GM19438 (cell line): Measurements from ENCODE around the gene LMLN.
A peak's percentile ranks its signal among the peaks of the same experiment; 100 is the strongest.
"Not testable (repeated sequence)": the region's sequence is repeated elsewhere in the genome, so short reads cannot be mapped to it uniquely, and the experiment has no call there.

Source experiments
- ATAC-seq: cut with Tn5 transposase; IDR thresholded peaks from one replicate; pipeline ENCODE4 v1.9.1; 2021; ENCODE audit warnings: low read depth; ENCODE audit not compliant: unreplicated experiment

Gene LMLN, protein sequence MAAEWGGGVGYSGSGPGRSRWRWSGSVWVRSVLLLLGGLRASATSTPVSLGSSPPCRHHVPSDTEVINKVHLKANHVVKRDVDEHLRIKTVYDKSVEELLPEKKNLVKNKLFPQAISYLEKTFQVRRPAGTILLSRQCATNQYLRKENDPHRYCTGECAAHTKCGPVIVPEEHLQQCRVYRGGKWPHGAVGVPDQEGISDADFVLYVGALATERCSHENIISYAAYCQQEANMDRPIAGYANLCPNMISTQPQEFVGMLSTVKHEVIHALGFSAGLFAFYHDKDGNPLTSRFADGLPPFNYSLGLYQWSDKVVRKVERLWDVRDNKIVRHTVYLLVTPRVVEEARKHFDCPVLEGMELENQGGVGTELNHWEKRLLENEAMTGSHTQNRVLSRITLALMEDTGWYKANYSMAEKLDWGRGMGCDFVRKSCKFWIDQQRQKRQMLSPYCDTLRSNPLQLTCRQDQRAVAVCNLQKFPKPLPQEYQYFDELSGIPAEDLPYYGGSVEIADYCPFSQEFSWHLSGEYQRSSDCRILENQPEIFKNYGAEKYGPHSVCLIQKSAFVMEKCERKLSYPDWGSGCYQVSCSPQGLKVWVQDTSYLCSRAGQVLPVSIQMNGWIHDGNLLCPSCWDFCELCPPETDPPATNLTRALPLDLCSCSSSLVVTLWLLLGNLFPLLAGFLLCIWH

GRCh38 chr3:197959891-197960693 is at the start of gene LMLN:
TSS of gene LMLN (plus strand) at chr3:197960217. CDS start at chr3:197960246, 29 bp downstream.
- peak; percentile 96 for ATAC-seq

DNA sequence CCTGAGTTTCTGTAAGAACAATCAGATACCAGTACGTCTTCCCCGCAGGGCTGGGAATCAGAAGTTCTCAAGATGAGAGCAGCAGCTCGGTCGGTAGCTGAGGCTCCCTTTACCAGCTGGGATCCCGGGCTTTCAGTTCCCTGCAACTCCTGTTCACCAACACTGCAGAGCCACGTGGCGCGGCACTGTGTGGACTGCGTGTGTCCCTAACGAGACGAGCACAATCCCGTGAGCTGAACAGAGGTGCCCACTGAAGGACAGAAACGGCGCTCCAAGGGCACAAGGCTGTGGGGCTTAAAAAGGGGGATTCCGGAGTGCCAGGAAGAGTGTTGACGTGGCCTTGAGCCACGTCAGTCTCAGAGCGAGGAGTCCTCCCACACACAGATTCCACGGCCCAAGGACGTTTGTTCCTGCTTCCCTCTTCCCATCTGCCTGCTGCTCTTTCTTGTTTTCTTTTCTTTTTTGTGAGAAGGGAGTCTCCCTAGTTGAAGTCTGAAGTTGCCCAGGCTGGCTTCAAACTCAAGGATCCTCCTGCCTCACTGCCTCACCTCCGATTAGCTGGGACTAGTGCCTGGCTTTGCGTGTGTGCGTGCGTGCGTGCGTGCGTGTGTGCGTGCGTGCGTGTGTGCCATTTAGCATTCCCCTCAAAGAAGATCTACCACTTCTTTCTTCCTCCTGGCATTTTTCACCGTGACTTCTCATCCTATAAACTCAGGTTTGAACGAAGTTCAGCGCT is 47.1 kb upstream of the LMLN start:
- ATAC-seq, result no peak

GRCh38 chr3:197913641-197914380 is 46.2 kb upstream of the LMLN start:
- no peak for ATAC-seq

DNA sequence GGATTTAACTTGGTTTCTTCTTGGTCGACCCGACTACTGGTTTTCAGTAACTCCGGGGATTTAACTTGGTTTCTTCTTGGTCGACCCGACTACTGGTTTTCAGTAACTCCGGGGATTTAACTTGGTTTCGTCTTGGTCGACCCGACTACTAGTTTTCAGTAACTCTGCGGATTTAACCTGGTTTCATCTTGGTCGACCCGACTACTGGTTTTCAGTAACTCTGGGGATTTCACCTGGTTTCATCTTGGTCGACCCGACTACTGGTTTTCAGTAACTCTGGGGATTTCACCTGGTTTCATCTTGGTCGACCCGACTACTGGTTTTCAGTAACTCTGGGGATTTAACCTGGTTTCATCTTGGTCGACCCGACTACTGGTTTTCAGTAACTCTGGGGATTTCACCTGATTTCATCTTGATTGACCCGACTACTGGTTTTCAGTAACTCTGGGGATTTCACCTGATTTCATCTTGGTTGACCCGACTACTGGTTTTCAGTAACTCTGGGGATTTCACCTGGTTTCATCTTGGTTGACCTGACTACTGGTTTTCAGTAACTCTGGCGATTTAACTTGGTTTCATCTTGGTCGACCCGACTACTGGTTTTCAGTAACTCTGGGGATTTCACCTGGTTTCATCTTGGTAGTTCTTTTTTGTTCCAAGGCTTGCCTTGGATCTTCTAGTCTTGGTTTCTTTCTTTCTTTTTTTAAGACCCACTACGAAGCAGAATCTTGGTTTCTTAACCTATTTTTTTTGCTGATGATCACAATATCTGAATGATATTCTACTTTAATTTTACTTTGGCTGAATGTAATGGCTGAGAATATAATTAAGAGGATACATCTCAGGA is 38.4 kb upstream of the LMLN start:
- ATAC-seq, result not testable (repeated sequence)

- no peak for ATAC-seq
Measured at GRCh38 chr3:197926418-197926817, 33.6 kb upstream of the LMLN start.

GRCh38 chr3:197927578-197927977 is 32.4 kb upstream of the LMLN start:
- not testable (repeated sequence) for ATAC-seq

DNA sequence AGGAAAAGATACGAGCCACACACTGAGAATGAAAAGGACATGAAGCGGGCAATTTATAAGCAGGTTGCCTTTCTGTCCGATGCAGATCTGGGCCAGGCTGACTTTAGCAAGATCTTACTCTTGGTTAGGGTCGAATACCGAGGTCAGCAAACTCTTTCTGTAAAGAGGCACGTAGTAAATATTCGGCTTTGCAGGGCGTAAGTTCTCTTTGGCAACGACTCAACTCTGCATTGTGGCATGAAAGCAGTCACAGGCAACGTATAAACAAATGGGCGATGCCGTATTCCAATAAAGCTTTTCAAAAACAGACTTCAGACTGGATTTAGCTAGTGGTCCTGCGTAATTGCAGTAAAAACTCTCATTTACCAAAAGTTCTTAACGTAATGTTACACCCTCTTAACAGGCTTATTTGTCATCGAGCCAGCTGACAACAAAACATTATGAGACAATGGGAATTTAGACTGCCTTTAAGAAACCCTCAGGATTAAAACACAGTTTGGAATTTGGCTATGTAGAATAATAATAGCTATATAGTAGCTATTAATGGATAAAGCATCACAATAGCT is 23.1 kb upstream of the LMLN start:
- no peak for ATAC-seq

GRCh38 chr3:197940745-197941384 is 19.2 kb upstream of the LMLN start:
- no peak for ATAC-seq

DNA sequence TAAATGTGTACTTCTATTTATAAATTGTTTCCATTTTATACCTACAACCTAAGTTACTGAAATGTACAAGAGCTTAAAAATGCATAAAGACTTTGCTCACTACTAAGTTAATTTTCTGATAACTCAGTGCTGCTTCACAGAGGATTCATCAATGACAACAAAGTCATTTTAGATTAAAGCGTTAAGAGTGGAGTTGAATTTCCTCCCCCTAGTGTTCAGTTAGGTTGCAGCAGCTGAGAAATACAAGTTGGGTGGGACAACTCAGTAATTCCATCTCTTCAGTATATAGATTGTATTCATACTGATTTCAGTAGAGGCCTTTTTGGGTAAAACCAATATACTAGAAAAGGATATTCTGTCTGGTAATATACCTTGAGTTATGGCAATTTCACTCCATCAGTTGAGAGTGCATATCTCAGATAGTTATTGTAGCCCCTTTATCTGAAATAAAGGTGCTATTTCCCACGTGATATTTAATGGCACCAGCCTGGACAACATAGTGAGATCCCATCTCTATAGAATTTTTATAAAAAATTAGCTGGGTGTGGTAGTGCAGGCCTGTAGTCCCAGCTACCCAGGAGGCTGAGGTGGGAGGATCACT is 17.0 kb upstream of the LMLN start:
- ATAC-seq, result no peak

DNA sequence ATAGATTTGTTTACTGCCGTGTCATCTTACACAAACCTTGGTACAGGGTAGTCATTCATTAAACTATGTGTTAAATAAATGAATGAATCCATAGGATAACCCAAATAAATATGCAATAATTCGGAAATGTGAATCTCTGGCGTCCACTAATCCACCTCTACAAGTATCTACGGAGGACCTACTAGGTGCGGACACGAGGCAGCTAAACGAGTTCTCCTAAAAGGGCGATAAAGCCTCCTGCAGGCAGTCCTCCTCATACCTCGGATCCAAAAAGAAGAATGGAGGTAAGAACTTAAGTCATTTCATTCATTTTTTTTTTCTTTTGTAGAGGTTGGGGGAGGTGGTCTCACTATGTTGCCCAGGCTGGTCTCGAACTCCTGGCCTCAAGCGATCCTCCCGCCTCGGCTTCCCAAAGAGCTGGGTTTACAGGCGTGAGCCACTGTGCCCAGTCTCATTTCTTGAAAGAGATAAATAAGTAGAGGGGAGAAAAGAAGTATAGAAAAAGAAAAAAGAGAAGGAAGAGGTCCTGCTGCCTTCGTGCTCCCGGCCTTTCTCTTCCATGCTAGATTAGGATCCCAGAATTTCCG is 10.7 kb upstream of the LMLN start:
- ATAC-seq, result no peak

DNA sequence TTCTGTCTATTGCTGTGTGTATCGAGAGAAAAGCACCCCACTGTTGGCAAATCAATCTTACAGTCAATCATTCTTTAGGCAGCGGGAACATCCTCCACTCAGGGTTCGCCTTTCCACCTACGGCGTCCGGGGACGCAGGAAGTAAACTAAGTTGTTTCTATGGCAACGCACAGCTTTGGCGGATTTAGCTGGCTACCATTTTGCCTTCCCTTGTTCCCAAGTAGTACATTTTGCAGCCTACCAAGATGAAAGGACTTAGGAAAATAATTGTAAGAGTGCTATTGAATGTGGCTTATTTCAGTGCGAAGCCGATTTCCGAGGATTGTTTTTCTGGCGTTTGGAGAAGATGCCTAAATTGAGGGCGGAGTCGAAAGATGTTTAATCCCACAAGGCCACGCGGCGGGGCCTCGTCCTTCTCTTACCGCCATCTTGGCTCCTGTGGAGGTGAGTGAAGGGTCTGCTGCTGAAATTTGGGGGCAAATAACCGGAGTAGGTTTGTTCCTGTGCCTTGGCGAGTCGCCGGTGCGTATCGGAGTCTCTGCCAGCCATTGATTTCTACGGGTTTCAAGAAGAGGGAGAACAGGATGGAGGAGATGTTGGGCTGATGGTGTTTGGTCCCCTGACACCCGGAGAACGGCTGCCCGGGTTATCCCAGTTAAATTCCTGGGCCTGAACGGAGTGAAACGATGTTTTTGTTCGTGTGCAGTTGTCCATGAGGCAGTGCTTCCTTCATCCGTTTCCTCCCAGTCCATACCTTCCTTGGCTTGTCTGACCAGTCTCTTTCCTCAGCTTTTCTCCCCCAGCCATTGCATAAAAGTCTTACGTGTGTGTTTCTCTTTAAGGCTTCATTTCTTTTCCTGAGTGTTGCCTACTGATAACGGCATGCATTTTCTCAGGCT is 10.0 kb upstream of the LMLN start, which contains the start of gene RPL35A:
RPL35A (plus strand) TSS at position 413 of the 899 bp plus-strand sequence. CDS start 778 bp downstream, outside the sequence.
- ATAC-seq, result peak; percentile 90

DNA sequence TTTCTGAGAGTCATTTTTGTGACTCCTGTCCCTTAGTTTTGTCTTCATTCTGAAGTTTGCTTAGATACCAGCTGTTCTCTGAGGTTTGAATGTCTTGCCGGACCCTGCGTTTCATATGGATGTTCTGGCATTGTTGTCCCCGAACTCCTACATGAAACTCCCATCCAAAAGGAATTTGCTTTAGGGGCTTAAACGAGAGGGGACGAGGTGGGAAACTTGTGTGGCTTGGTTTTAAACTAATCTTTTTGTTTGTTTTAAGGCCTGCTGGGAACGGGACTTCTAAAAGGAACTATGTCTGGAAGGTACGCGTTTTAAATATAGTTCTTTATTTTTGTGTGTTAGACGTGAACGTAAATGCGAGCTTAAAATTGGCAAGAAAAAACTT is 9.3 kb upstream of the LMLN start:
- no peak for ATAC-seq

- ATAC-seq, result no peak
Measured at GRCh38 chr3:197951392-197951990, 8.5 kb upstream of the LMLN start.

- ATAC-seq, result no peak
Measured at GRCh38 chr3:197952440-197952839, 7.6 kb upstream of the LMLN start.

DNA sequence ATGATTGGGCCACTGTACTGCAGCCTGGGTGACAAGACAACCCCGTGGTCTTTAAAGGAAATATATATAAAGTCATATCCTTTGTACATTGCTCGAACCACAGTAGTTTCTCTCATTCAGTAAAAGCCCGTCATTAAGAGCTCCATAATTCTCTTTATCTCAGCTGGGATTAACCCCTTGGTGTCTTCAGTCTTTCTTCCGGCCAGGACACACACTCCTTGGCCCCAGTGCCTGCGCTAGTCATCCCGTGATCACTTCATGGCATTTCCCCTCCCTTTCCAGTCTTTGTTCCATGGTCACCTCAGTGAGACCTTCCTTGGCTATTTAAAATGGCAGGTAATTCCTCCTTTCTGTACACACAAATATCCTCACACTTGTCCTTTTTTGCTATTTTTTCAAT is 6.7 kb upstream of the LMLN start:
- ATAC-seq, result no peak

DNA sequence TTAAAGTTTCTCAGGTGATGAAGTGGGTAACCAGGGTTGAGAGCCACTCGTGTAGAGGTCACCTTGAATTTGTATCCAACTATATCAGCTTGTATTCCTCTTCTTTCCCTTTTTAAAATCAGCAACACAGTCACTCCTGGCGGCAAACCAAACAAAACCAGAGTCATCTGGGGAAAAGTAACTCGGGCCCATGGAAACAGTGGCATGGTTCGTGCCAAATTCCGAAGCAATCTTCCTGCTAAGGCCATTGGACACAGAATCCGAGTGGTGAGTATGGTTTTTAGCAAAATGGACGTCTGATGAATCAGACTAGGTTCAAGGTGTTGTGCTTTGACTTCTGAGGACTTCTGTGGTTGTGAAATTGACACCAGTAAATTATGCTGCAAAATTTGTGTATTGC is 6.1 kb upstream of the LMLN start:
- no peak for ATAC-seq
